NCI-H2196 (cell line): ENCODE measurements around the gene ZNF175.

Experiments
- DNase-seq: peaks from one replicate; lab custom pipeline; 2025; ENCODE audit not compliant: unreplicated experiment; lab: John Stamatoyannopoulos, UW

The ZNF175 gene

GRCh38 chr19:51587264-51588191, 16.4 kb downstream of the ZNF175 start:
- DNase-seq: no peak

- no peak for DNase-seq
These were observed 18.4 kb downstream of the ZNF175 start for GRCh38 chr19:51589511-51589910.

DNA sequence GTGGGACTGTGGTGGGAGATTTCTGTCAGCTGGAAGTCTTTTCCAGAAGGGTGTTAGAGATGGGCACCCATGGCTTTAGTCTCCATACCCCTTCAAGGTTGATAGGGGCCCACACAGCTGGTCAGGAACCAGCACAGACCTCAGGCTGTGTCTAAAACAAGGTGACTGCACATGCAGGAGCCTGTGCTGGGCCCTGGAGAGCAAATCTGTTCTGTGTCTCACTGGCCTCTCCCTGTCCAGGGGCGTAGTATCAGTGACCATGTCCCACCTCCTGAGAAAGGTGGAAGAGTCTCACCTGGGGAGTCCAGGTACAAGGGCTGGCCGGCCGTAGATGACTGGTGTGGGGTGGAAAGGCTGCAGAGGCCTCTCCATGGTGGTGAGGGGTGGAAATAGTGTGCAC, 19.4 kb downstream of the ZNF175 start:
- DNase-seq: no peak

- no peak for DNase-seq
These were observed 21.4 kb downstream of the ZNF175 start for GRCh38 chr19:51592521-51592920.

DNA sequence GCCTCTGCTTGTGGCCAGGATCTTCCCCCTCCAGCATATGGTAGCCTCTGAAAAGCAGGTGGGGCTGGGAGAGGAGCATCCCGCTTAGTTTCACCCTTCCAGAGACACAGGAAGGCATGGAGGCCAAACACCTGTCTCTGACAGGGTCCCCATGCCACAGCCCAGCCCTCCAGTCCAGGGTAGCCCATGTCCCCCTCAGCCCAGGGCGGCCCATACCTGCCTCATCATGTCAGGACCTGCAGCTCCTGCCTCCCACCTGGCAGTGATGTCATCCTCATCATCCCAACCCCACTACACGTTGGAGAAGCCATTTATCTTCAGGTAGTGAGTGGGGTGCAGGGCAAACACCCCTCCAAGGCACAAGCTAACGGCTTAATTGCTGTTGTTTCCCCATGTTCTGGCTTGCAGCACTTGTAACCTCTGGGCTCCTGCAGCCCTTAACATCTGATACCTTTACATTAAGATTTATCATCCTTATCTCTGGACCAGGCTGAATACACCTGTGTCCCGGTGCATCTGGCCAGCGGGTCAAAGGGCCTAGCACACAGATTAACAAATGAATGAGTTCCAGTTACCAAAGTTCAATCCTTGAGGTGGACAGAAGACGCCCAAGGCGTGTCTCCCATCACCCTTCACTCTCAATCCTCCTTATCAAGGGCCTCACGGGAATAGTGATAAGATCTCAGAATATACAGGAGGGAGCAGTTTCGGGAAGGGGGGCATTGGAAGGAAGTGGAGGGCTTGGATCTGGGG, 22.2 kb downstream of the ZNF175 start:
- no peak for DNase-seq

DNA sequence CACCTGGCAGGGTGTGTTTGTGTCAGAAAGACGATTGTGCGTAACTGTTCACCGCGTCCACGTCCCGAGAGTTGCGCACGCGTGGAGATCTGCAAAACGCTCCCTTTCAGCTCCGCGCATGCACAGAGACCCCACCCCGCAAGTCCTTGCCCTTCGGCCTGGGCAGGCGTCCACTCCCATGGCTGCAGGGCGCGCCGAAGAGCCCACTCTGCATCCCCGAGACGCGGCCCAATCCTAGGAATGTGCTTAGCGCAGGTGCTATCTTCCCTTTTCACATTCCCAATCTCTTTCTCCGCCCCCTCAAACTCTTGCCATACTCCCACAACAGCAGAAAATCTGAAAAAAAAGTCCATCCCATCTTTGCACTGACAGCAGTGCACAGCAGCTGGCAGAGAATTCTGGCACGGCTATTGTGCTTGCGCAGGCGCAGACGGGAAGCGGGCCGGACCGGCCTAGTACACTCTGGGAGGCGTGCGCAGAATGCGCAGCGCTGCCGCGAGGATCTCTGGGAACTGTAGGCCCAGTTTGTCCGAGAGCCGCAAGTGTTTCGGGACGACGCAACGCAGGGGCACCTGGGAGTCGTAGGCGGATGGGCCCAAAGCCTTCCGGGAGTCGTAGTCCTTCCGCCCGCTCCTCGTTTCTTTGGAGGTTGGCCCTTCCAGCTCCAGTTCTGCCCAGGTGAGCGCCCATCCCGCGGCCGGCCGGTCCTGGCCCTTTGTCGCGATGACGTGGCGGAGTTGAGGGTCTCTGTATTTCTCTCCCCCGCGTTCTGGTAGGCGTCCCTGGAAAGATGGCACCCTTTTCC, 23.1 kb downstream of the ZNF175 start:
- peak; percentile 98 for DNase-seq

- DNase-seq: peak; percentile 44
These were observed 23.7 kb downstream of the ZNF175 start for GRCh38 chr19:51594774-51595109.

DNA sequence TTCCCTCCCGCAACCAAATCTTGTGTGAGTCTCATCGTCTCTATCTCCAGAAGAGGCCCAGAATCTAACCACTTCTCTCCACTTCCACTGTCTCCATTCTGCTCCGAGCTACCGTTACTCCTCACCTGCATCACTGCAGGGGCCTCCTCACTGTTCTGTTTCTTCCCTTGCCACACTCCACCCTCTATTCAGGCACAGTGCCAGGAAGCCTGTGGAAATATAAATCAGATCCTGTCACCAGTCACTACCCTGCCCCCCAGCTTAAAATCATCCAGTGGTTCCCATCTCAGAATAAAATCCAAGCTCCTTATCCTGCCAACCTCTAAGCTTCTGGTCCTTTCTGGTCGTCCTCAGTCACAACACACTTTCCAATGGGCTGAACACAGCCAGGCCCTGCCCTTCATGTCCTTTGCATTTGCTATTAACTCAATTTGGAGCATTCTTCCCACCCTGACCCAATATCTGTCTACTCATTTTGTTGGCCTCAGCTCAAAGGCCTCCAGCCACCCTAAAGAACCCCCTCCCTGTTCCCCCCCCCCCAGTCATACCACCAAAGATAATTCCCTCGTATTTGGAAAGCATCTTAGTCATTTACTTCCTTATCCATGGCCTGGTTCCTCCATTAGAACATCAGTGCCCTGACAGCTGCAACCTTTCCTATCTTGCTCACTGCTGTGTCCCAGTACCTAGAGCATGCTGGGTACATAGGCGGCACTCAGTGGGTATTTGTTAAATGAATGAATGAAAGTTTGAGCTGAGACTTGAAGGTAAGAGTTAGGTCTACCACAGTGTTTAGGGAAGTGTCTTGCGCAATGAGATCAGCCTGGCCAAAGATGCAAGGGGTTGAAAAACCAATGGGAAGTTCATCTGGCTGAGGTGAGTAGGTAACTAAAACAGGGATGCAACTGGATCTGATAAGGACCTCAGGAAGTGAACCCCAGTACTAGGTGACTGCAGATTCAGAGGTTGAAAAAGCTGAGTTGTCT, 24.4 kb downstream of the ZNF175 start:
- no peak for DNase-seq

DNA sequence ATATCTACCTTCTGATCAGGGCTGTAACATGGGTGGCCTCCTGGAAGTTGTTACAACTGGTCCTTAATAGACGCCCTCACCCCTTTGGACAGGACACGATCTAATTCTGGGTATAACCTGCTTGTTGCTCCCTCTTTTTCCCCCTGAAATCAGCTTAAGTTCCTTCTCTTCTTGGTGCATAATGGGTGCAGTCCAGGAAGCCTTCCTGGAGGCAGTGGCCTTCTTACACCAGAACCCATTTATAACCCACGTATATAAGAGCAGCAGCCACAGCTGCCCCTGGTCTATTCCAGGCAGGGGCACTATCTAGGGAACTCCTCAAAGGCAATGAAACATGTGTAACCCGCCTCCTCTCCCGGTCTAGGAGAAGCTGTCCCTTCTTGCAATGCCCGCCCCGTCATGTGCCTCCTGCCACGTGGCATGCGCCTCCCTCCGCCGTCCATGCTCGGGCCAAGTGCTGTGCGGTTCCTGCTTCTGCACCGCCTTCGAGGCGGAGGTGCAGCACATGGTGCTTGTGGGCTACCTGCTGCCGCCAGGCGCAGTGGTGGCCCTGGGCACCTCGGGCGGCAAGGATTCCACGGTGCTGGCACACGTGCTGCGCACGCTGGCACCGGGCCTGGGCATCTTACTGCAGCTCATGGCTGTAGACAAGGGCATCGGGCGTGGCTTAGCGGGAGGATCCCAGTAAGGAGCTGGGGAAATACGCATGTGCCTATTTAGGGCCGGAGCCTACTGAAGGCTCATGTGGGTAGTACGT, 27.3 kb downstream of the ZNF175 start:
- DNase-seq: no peak

GRCh38 chr19:51599084-51599483, 28.0 kb downstream of the ZNF175 start:
- DNase-seq: no peak

GRCh38 chr19:51600940-51601580, 30.0 kb downstream of the ZNF175 start:
- no peak for DNase-seq

GRCh38 chr19:51602189-51602854, 31.2 kb downstream of the ZNF175 start:
- no peak for DNase-seq

DNA sequence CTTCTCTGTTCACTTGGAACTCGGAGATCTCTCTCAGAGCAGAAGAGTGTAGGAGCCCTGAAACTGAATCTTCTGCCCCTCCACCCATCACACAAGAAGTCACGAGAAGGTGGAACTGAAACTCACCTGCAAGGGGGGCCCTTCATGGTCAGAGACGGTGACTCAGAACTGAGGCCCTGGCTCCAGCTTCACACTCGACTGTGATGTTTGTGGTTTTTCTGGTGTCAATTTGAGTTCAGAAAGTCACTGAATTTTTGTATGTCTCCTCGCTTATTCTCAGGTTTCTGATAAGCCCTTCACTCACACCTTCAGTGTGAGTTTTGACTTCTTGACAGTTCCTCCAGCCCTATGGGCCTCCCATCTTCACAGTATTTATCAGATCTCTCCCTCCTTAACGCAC, 36.0 kb downstream of the ZNF175 start:
- DNase-seq: no peak

GRCh38 chr19:51607920-51608562, 37.0 kb downstream of the ZNF175 start:
- no peak for DNase-seq

DNA sequence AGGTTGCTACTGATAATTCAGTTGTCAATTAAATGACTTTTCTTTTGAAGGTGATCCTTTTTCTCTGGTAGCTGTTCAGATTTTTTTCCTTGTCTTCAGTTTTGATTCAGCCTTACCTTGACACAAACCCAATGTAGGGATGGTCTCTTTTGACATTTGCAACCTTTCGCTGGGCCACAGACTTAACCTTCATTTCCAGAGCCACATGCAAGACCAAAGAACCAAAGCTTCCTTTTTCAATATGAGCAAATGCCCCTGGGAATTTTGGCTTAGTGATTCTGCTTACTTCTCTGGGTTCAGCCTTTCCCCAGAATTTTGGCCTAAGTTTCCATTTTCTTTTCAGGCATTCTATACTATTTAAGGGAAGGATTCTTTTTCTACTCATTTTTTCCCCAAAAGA, 39.5 kb downstream of the ZNF175 start:
- no peak for DNase-seq

GRCh38 chr19:51614789-51615188, 43.7 kb downstream of the ZNF175 start:
- no peak for DNase-seq

- no peak for DNase-seq
These were observed 44.9 kb downstream of the ZNF175 start for GRCh38 chr19:51615991-51616390.

DNA sequence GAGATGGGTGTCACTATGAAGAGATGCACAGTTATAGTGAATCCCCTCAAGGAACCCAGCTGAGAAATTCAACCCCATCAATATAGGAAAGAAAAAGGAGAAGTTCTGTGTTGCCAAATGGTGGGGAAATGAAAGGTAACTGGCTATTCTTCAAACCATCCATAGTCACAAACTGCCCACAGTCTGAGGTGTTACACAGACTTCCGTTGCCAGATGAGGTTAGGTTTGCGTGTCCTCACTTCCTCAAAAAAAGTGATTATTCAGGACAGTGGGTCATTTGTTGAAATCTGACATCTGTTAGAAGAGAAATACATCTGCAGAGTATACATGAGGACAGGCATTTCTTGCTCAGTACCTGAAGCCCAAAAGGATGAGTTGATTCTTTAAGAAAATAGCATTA, 50.1 kb downstream of the ZNF175 start:
- no peak for DNase-seq
